Calu3 (cell line): ENCODE measurements around the gene DOC2A. TPM values are rescaled to one million over a fixed set of nuclear protein-coding genes. Genes with fewer than 3 reads are reported as not detected.

Experiments
- BruUV-seq: library from RNA; stranded (reverse); fragments of 400-500 nt; replicated peaks from 2 replicates; lab custom pipeline; 2021; lab: Mats Ljungman, UMichigan
- CTCF ChIA-PET: fragments of 300-600 bp; sonication (Branson Sonifier 250); formaldehyde crosslinking; loops from one replicate; lab custom pipeline; 2022; ENCODE audit warnings: antibody characterized with exemption; lab: Charles Lee
- DNase-seq: peaks from one replicate; pipeline ENCODE4 v3.0.0; 2022
- H3K27ac Mint-ChIP-seq: one replicate; pipeline ENCODE4 v1.8.0; 2022; ENCODE audit warnings: mixed read lengths; ENCODE audit not compliant: unreplicated experiment
- H3K27me3 Mint-ChIP-seq: one replicate; pipeline ENCODE4 v1.8.0; 2022; ENCODE audit warnings: mixed read lengths; ENCODE audit not compliant: unreplicated experiment
- H3K36me3 Mint-ChIP-seq: one replicate; pipeline ENCODE4 v1.8.0; 2022; ENCODE audit warnings: mild to moderate bottlenecking, moderate library complexity, mixed read lengths; ENCODE audit not compliant: insufficient read depth, unreplicated experiment
- H3K4me1 Mint-ChIP-seq: one replicate; pipeline ENCODE4 v1.8.0; 2022; ENCODE audit warnings: mild to moderate bottlenecking, low read depth, mixed read lengths; ENCODE audit not compliant: unreplicated experiment
- H3K4me3 Mint-ChIP-seq: one replicate; pipeline ENCODE4 v1.8.0; 2022; ENCODE audit warnings: mild to moderate bottlenecking, low read depth, moderate library complexity, mixed read lengths; ENCODE audit not compliant: unreplicated experiment
- H3K9me3 Mint-ChIP-seq: one replicate; pipeline ENCODE4 v1.8.0; 2022; ENCODE audit warnings: low read depth, mixed read lengths; ENCODE audit not compliant: unreplicated experiment
- CTCF ChIP-seq: fragments of 200-600 bp; IDR thresholded peaks from one replicate; pipeline ENCODE4 v1.8.0; 2022; ENCODE audit warnings: antibody characterized with exemption; ENCODE audit not compliant: unreplicated experiment
- intact Hi-C: fragments of 100-400 bp; cut with micrococcal nuclease; formaldehyde crosslinking; loops from one replicate; pipeline ENCODE4 v1.10.0; 2022; ENCODE audit not compliant: unreplicated experiment
- total RNA-seq: library from RNA; stranded (reverse); gene quantifications from 2 replicates; pipeline ENCODE4 v1.2.3, GENCODE V29; 2022

The DOC2A gene
- total RNA-seq, 1 experiment from 2014 or later = 19.9 TPM

DNA sequence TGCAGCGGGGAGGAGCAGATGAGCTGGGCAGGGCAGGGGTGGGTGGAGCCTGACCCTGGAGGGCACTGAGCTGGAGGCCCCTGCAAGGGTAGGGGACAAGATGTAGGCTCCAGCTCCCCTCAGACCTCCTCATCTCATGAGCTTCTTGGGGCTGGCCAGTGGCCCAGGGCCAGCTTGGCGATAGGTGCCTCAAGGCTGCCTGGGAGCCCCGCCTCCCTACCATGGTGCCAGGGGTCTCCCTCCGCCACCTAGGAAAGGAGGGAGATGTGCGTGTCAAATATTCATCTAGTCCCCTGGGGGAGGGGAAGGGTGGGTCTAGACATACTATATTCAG is 19.3 kb downstream of the DOC2A start:
- H3K4me3 Mint-ChIP-seq = no peak overlapping the region
- H3K27me3 Mint-ChIP-seq = no peaks in the 10 kb centered on the region
- BruUV-seq = no TSS peak
- intact Hi-C loops = no loop called here
- peaks cover 52% of the 10 kb centered on the region for H3K36me3 Mint-ChIP-seq
- CTCF ChIA-PET = no interaction called here
- no peak for DNase-seq
- H3K4me1 Mint-ChIP-seq = peaks cover 21% of the 10 kb centered on the region
- H3K27ac Mint-ChIP-seq = no peak overlapping the region
- no peak for TF ChIP-seq CTCF
- H3K9me3 Mint-ChIP-seq = no peaks in the 10 kb centered on the region

- CTCF ChIA-PET = interaction anchor here (0.6 kb wide), 1 partner anchor 50 kb away, joined by 6 read pairs; no protein-coding TSS in a partner anchor
- Mint-ChIP-seq H3K27ac (no peak overlapping the region), H3K4me1 (peaks cover 19% of the 10 kb centered on the region), H3K4me3 (no peak overlapping the region), H3K27me3 (no peaks in the 10 kb centered on the region), H3K9me3 (no peaks in the 10 kb centered on the region), H3K36me3 (peaks cover 49% of the 10 kb centered on the region)
- no peak for DNase-seq
- intact Hi-C loops = no loop called here
- no peak for TF ChIP-seq CTCF
- BruUV-seq = no TSS peak
Measured at GRCh38 chr16:29990883-29991570, 19.8 kb downstream of the DOC2A start.

GRCh38 chr16:29990034-29990433 is 20.8 kb downstream of the DOC2A start:
- DNase-seq = no peak
- peaks cover 47% of the 10 kb centered on the region for H3K36me3 Mint-ChIP-seq
- peaks cover 14% of the 10 kb centered on the region for H3K4me1 Mint-ChIP-seq
- intact Hi-C loops = no loop called here
- H3K27me3 Mint-ChIP-seq = no peaks in the 10 kb centered on the region
- no TSS peak for BruUV-seq
- TF ChIP-seq CTCF = no peak
- CTCF ChIA-PET = interaction anchor here (0.6 to 0.8 kb wide), 2 partner anchors 51 to 136 kb away, joined by 6 to 17 read pairs; no protein-coding TSS in a partner anchor
- no peak overlapping the region for H3K4me3 Mint-ChIP-seq
- no peaks in the 10 kb centered on the region for H3K9me3 Mint-ChIP-seq
- H3K27ac Mint-ChIP-seq = no peak overlapping the region

DNA sequence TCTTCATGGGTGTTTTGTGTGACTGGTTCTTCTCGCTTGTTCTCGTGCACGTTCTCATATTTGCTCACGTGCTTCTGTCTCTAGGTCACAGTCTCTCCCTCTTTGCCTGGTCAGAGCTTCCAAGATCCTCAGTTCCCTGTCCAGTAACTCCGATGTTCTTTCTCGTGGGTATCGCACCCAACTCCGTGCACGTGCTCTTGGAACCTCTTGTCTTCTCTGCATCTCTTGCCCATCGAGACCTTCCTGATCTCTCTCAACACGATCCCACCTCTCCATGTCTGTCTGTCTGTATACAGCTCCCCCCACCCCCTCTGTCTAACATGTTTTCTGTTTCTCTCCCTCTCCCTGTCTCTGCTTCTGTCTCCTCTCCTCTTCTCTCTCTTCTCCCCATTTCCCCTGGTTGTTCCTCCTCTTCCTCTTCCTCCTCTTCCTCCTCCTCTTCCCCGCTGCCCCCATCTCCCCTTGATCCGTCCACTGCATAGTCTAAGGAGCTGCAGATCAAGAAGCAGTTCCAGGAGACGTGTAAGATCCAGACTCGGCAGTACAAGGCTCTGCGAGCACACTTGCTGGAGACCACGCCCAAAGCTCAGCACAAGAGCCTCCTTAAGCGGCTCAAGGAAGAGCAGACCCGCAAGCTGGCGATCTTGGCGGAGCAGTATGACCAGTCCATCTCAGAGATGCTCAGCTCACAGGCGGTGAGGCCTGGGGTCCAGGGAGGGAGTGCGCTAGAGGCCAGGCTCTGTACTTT is 21.5 kb downstream of the DOC2A start:
- intact Hi-C loops = no loop called here
- CTCF ChIA-PET = interaction anchor here (0.8 kb wide), 1 partner anchor 135 kb away, joined by 17 read pairs; no protein-coding TSS in a partner anchor
- H3K36me3 Mint-ChIP-seq = peaks cover 39% of the 10 kb centered on the region
- no peak overlapping the region for H3K27ac Mint-ChIP-seq
- no TSS peak for BruUV-seq
- H3K4me1 Mint-ChIP-seq = peaks cover 7% of the 10 kb centered on the region
- H3K4me3 Mint-ChIP-seq = no peak overlapping the region
- no peaks in the 10 kb centered on the region for H3K9me3 Mint-ChIP-seq
- no peak for TF ChIP-seq CTCF
- no peak for DNase-seq
- H3K27me3 Mint-ChIP-seq = no peaks in the 10 kb centered on the region
